Endodermal cell (in vitro differentiated cells): ENCODE results near the gene RPGRIP1L. TPM values are rescaled to one million over a fixed set of nuclear protein-coding genes. Genes with fewer than 3 reads are reported as not detected.

ENCODE experiments used
- DNase-seq: peaks from one replicate; pipeline ENCODE4 v3.0.0-alpha.2; 2017
- H3K27ac ChIP-seq: 2 replicates; pipeline ENCODE4 v1.5.1; 2013; ENCODE audit warnings: mild to moderate bottlenecking, low read depth, low read length, moderate library complexity
- H3K27me3 ChIP-seq: 2 replicates; pipeline ENCODE4 v1.6.1; 2013; ENCODE audit warnings: mild to moderate bottlenecking, low read length, moderate library complexity; ENCODE audit not compliant: insufficient read depth, control insufficient read depth, poor library complexity, severe bottlenecking
- H3K36me3 ChIP-seq: 2 replicates; pipeline ENCODE4 v1.7.0; 2013; ENCODE audit warnings: mild to moderate bottlenecking, low read length, moderate library complexity; ENCODE audit not compliant: control insufficient read depth, insufficient read depth
- H3K4me1 ChIP-seq: one replicate; pipeline ENCODE4 v1.7.0; 2013; ENCODE audit warnings: low read length; ENCODE audit not compliant: control insufficient read depth, insufficient read depth
- H3K4me3 ChIP-seq: 2 replicates; pipeline ENCODE4 v1.5.1; 2013; ENCODE audit warnings: mild to moderate bottlenecking, low read length, moderate library complexity
- H3K9ac ChIP-seq: 2 replicates; pipeline ENCODE4 v1.6.1; 2013; ENCODE audit warnings: mild to moderate bottlenecking, low read length, moderate library complexity; ENCODE audit not compliant: poor library complexity, severe bottlenecking; ENCODE audit errors: extremely low read depth
- H3K9me3 ChIP-seq: 2 replicates; pipeline ENCODE4 v1.6.1; 2013; ENCODE audit warnings: mild to moderate bottlenecking, low read length, moderate library complexity; ENCODE audit not compliant: control insufficient read depth
- H3K27ac Mint-ChIP-seq: 2 replicates; pipeline ENCODE4 v1.8.0; 2020; ENCODE audit warnings: mixed read lengths
- H3K27me3 Mint-ChIP-seq: 2 replicates; pipeline ENCODE4 v1.8.0; 2021; ENCODE audit warnings: mild to moderate bottlenecking, mixed read lengths; ENCODE audit not compliant: insufficient read depth
- H3K36me3 Mint-ChIP-seq: 2 replicates; pipeline ENCODE4 v1.8.0; 2020; ENCODE audit warnings: low read depth, mixed read lengths
- H3K4me1 Mint-ChIP-seq: 2 replicates; pipeline ENCODE4 v1.8.0; 2020; ENCODE audit warnings: mixed read lengths
- H3K4me3 Mint-ChIP-seq: 2 replicates; pipeline ENCODE4 v1.8.0; 2020; ENCODE audit warnings: mild to moderate bottlenecking, moderate library complexity, mixed read lengths
- H3K9me3 Mint-ChIP-seq: 2 replicates; pipeline ENCODE4 v1.8.0; 2020; ENCODE audit warnings: mild to moderate bottlenecking, mixed read lengths
- WGBS, 2 experiments: methylation state at CpG; one replicate each; pipeline versions ENCODE4 v1.1.5 to v1.1.7; 2013; ENCODE audit warnings: missing lambda C conversion rate in 2 of 2, mixed read lengths in 1 of 2; ENCODE audit not compliant: insufficient coverage in 1 of 2, insufficient read length in 1 of 2; 5-methylcytosine and 5-hydroxymethylcytosine counted together
- total RNA-seq, 2 donors: library from RNA; stranded (reverse); fragmentation: NEBNext Ultra II Directional in 1 of 2; extraction: Animal tissue kit (Norgen Biotek cat#: 25700) in 1 of 2; gene quantifications; 2 replicates in 1 of 2; 3 replicates in 1 of 2; pipeline ENCODE4 v1.2.1, GENCODE V29; 2021
- TF ChIP-seq, protein P1 (sequence below): fragments of 200-600 bp; sonication (generic); conservative IDR thresholded peaks from 2 replicates; pipeline ENCODE4 v1.5.0; 2021; ENCODE audit warnings: antibody characterized with exemption, mild to moderate bottlenecking

The RPGRIP1L gene
- total RNA-seq, 2 donors from 2014 or later = 15.9 to 19.8 TPM

GRCh38 chr16:53673189-53673588 is 30.5 kb downstream of the RPGRIP1L start:
- TF ChIP-seq, protein P1, sequence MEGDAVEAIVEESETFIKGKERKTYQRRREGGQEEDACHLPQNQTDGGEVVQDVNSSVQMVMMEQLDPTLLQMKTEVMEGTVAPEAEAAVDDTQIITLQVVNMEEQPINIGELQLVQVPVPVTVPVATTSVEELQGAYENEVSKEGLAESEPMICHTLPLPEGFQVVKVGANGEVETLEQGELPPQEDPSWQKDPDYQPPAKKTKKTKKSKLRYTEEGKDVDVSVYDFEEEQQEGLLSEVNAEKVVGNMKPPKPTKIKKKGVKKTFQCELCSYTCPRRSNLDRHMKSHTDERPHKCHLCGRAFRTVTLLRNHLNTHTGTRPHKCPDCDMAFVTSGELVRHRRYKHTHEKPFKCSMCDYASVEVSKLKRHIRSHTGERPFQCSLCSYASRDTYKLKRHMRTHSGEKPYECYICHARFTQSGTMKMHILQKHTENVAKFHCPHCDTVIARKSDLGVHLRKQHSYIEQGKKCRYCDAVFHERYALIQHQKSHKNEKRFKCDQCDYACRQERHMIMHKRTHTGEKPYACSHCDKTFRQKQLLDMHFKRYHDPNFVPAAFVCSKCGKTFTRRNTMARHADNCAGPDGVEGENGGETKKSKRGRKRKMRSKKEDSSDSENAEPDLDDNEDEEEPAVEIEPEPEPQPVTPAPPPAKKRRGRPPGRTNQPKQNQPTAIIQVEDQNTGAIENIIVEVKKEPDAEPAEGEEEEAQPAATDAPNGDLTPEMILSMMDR = no peak
- Mint-ChIP-seq H3K4me1 (peaks cover 2% of the 10 kb centered on the region), H3K27me3 (no peaks in the 10 kb centered on the region), H3K27ac (no peak overlapping the region), H3K36me3 (no peaks in the 10 kb centered on the region), H3K4me3 (no peak overlapping the region), H3K9me3 (no peaks in the 10 kb centered on the region)
- H3K27ac ChIP-seq = no peak overlapping the region
- H3K4me3 ChIP-seq = no peak overlapping the region
- H3K27me3 ChIP-seq = no peaks in the 10 kb centered on the region
- WGBS, 2 experiments = 94% methylated on average over 4 of the region's 4 CpGs; no CpG with 5 or more reads in 1 of the 2 experiments
- H3K9ac ChIP-seq = no peak overlapping the region
- H3K4me1 ChIP-seq = no peaks in the 10 kb centered on the region
- H3K9me3 ChIP-seq = no peaks in the 10 kb centered on the region
- no peaks in the 10 kb centered on the region for H3K36me3 ChIP-seq
- no peak for DNase-seq

DNA sequence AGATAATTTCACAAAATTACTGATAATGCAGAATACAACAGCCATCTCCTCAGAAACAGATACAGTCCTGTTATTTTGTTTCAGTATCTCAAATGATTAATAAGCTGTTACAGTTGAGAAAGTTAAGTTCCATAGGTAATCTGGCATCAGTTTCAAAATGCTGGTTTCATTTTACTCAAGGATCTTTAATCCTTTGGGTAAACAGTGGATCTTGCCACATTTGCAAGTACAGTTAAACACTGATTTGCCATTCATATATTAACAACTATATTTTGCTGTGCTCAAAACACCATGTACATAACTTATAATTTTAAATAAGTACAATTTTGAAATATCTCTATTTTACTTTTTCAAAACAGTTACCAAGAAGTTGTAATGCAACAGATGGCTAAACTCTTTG is 31.2 kb downstream of the RPGRIP1L start:
- H3K27ac ChIP-seq = no peak overlapping the region
- Mint-ChIP-seq H3K9me3 (no peaks in the 10 kb centered on the region), H3K4me3 (no peak overlapping the region), H3K27ac (no peak overlapping the region), H3K4me1 (peaks cover 2% of the 10 kb centered on the region), H3K36me3 (no peaks in the 10 kb centered on the region), H3K27me3 (no peaks in the 10 kb centered on the region)
- no peak overlapping the region for H3K9ac ChIP-seq
- no peak overlapping the region for H3K4me3 ChIP-seq
- H3K36me3 ChIP-seq = no peaks in the 10 kb centered on the region
- TF ChIP-seq, protein P1 = no peak
- no peaks in the 10 kb centered on the region for H3K4me1 ChIP-seq
- no peak for DNase-seq
- no peaks in the 10 kb centered on the region for H3K9me3 ChIP-seq
- H3K27me3 ChIP-seq = no peaks in the 10 kb centered on the region

DNA sequence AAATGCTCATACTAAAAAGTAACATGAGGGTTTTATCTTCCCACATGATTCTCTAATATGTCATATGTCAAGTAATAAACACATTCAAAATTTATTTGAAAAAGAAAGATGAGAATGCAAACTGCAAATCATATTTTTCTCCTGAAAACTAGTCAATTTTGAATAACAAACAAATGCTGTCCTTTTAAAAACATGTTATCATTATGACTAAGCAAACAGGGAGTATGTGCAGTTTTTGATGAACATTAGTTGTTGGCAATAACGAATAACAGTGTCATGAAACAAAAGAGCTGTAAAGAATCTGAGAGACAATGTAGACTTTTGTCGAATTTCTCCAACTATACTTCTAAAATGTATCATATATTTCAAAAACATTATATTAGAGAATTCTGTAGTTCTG is 34.8 kb downstream of the RPGRIP1L start:
- no peak overlapping the region for H3K4me3 ChIP-seq
- no peaks in the 10 kb centered on the region for H3K27me3 ChIP-seq
- Mint-ChIP-seq H3K9me3 (no peaks in the 10 kb centered on the region), H3K36me3 (peaks cover 2% of the 10 kb centered on the region), H3K4me3 (no peak overlapping the region), H3K27ac (no peak overlapping the region), H3K27me3 (no peaks in the 10 kb centered on the region), H3K4me1 (peaks cover 2% of the 10 kb centered on the region)
- H3K4me1 ChIP-seq = no peaks in the 10 kb centered on the region
- no peaks in the 10 kb centered on the region for H3K36me3 ChIP-seq
- no peak for DNase-seq
- H3K9me3 ChIP-seq = no peaks in the 10 kb centered on the region
- no peak overlapping the region for H3K9ac ChIP-seq
- no peak overlapping the region for H3K27ac ChIP-seq
- TF ChIP-seq, protein P1 = no peak
- 100% methylated on average over 1 of the region's 2 CpGs; no CpG with 5 or more reads in 1 of the 2 experiments for WGBS, 2 experiments
